Stimulated activated CD4-positive, alpha-beta T cell treated with anti-CD3 and anti-CD28 coated beads, Interleukin-2, amount 100 ng/mL, for 24 hours (primary cell): ENCODE data around the gene HBD.
"Not testable (repeated sequence)": the region's sequence is repeated elsewhere in the genome, so short reads cannot be mapped to it uniquely, and the experiment has no call there.

Source experiments
- DNase-seq, 2 donors: peaks; one replicate each; pipeline ENCODE4 v3.0.0-alpha.2; 2020

Gene HBD

GRCh38 chr11:5252192-5252918 is 18.1 kb upstream of the HBD start:
- no peak for DNase-seq

GRCh38 chr11:5251746-5252145 is 17.5 kb upstream of the HBD start:
- DNase-seq = no peak

GRCh38 chr11:5250543-5251204 is 16.4 kb upstream of the HBD start:
- DNase-seq = no peak

GRCh38 chr11:5249807-5250396 is 15.6 kb upstream of the HBD start, which contains the start of gene HBG1:
TSS of gene HBG1 (minus strand) at chr11:5249857. CDS start at chr11:5249804, 53 bp downstream.
- not testable (repeated sequence) for DNase-seq

GRCh38 chr11:5248498-5248897 is 14.2 kb upstream of the HBD start:
- not testable (repeated sequence) for DNase-seq

- no peak for DNase-seq
These were observed 13.3 kb upstream of the HBD start for GRCh38 chr11:5247472-5248192.

GRCh38 chr11:5246772-5247471 is 12.6 kb upstream of the HBD start:
- DNase-seq = no peak

GRCh38 chr11:5245155-5245554 is 10.9 kb upstream of the HBD start:
- DNase-seq = no peak

GRCh38 chr11:5243816-5244180 is 9.5 kb upstream of the HBD start:
- no peak for DNase-seq

- no peak for DNase-seq
These were observed 8.9 kb upstream of the HBD start for GRCh38 chr11:5242933-5243815.

- DNase-seq = no peak
These were observed 7.9 kb upstream of the HBD start for GRCh38 chr11:5242208-5242607.

GRCh38 chr11:5241458-5241857 is 7.2 kb upstream of the HBD start:
- DNase-seq = no peak

- no peak for DNase-seq
These were observed 6.2 kb upstream of the HBD start for GRCh38 chr11:5240458-5240857.

- no peak for DNase-seq
These were observed 5.8 kb upstream of the HBD start for GRCh38 chr11:5240056-5240455.

GRCh38 chr11:5239046-5239445 is 4.8 kb upstream of the HBD start:
- DNase-seq = no peak

- no peak for DNase-seq
These were observed 4.2 kb upstream of the HBD start for GRCh38 chr11:5238486-5238885.

GRCh38 chr11:5237420-5237819 is 3.1 kb upstream of the HBD start:
- DNase-seq = no peak

GRCh38 chr11:5235364-5236095 is 1.2 kb upstream of the HBD start:
- DNase-seq = no peak

- no peak for DNase-seq
These were observed 976 bp downstream of the HBD start for GRCh38 chr11:5233307-5233706.

GRCh38 chr11:5232821-5233220 is 1.5 kb downstream of the HBD start:
- DNase-seq = no peak

- no peak for DNase-seq
These were observed 2.1 kb downstream of the HBD start for GRCh38 chr11:5232176-5232575.
